KMS-11 (cell line): ENCODE results near the gene MRPL42.
A peak's percentile ranks its signal among the peaks of the same experiment; 100 is the strongest.

ENCODE experiments used
- H2AFZ ChIP-seq: fragments of 200-600 bp; sonication (generic); 2 replicates; pipeline ENCODE4 v1.6.1; 2016; ENCODE audit warnings: antibody characterized with exemption, mixed run types, low read depth
- H3K27ac ChIP-seq: fragments of 200-600 bp; sonication (generic); 2 replicates; pipeline ENCODE4 v1.6.1; 2016; ENCODE audit warnings: mild to moderate bottlenecking, mixed run types
- H3K27me3 ChIP-seq: fragments of 200-600 bp; sonication (generic); 2 replicates; pipeline ENCODE4 v1.6.1; 2017; ENCODE audit warnings: mild to moderate bottlenecking, low read depth, mixed run types, moderate library complexity; ENCODE audit not compliant: insufficient read depth
- H3K36me3 ChIP-seq: fragments of 200-600 bp; sonication (generic); 2 replicates; pipeline ENCODE4 v1.6.1; 2017; ENCODE audit warnings: mild to moderate bottlenecking, mixed run types; ENCODE audit not compliant: insufficient read depth
- H3K4me1 ChIP-seq: fragments of 200-600 bp; sonication (generic); 2 replicates; pipeline ENCODE4 v1.6.1; 2016; ENCODE audit warnings: mild to moderate bottlenecking, low read depth, mixed run types; ENCODE audit not compliant: poor library complexity, severe bottlenecking
- H3K4me2 ChIP-seq: fragments of 200-600 bp; sonication (generic); 2 replicates; pipeline ENCODE4 v1.7.0; 2016; ENCODE audit warnings: mild to moderate bottlenecking, mixed run types
- H3K4me3 ChIP-seq: fragments of 200-600 bp; sonication (generic); IDR thresholded peaks from 2 replicates; pipeline ENCODE4 v1.6.1; 2017; ENCODE audit warnings: low read depth, low read length, mixed read lengths; ENCODE audit not compliant: insufficient read depth
- H3K79me2 ChIP-seq: fragments of 200-600 bp; sonication (generic); 2 replicates; pipeline ENCODE4 v1.6.1; 2016; ENCODE audit warnings: low read depth, mixed run types; ENCODE audit not compliant: insufficient read depth
- H3K9ac ChIP-seq: fragments of 200-600 bp; sonication (generic); 2 replicates; pipeline ENCODE4 v1.6.1; 2016; ENCODE audit warnings: mild to moderate bottlenecking, mixed run types
- H4K20me1 ChIP-seq: fragments of 200-600 bp; sonication (generic); 2 replicates; pipeline ENCODE4 v1.6.1; 2016; ENCODE audit warnings: mild to moderate bottlenecking, mixed run types; ENCODE audit not compliant: insufficient read depth
- CTCF ChIP-seq: fragments of 200-600 bp; sonication (generic); conservative IDR thresholded peaks from 2 replicates; pipeline ENCODE4 v1.6.1; 2017; ENCODE audit warnings: low read depth, mild to moderate bottlenecking, antibody characterized with exemption, low read length, moderate library complexity, mixed read lengths

MRPL42 gene

GRCh38 chr12:93467351-93468007 lies at the start of gene MRPL42:
Gene MRPL42, plus strand, starts transcription at chr12:93467514. Its CDS starts 1,772 bp downstream, at chr12:93469286.
- Histone ChIP-seq H2AFZ (peak within 1 kb of the TSS; percentile 91), H3K4me2 (peak within 1 kb of the TSS; percentile 61), H3K36me3 (no peaks in the 10 kb centered on the region), H3K4me3 (peak within 1 kb of the TSS; percentile 63), H3K27ac (peak within 1 kb of the TSS; percentile 91), H3K27me3 (no peaks in the 10 kb centered on the region), H3K79me2 (peaks cover 17% of the 10 kb centered on the region), H4K20me1 (no peaks in the 10 kb centered on the region), H3K9ac (peak within 1 kb of the TSS; percentile 96), H3K4me1 (peaks cover 18% of the 10 kb centered on the region)
- TF ChIP-seq CTCF = peak; percentile 83

GRCh38 chr12:93417967-93418480 lies 49.3 kb upstream of the MRPL42 start:
- no peak for TF ChIP-seq CTCF

GRCh38 chr12:93419388-93420034 lies 47.8 kb upstream of the MRPL42 start:
- Histone ChIP-seq H3K27me3 (no peaks in the 10 kb centered on the region), H3K79me2 (peaks cover 96% of the 10 kb centered on the region), H3K4me3 (no peak overlapping the region), H4K20me1 (peaks cover 51% of the 10 kb centered on the region), H3K4me1 (peaks cover 61% of the 10 kb centered on the region), H3K4me2 (no peak overlapping the region), H3K9ac (no peak overlapping the region), H3K36me3 (no peaks in the 10 kb centered on the region), H3K27ac (no peak overlapping the region), H2AFZ (no peak overlapping the region)
- TF ChIP-seq CTCF = peak; percentile 66

More at GRCh38 chr12:93417967-93418480, 49.3 kb upstream of the MRPL42 start:
- Histone ChIP-seq H4K20me1 (peaks cover 39% of the 10 kb centered on the region), H3K27me3 (no peaks in the 10 kb centered on the region), H3K4me2 (no peak overlapping the region), H3K27ac (no peak overlapping the region), H3K36me3 (no peaks in the 10 kb centered on the region), H3K4me3 (no peak overlapping the region), H3K79me2 (peaks cover 96% of the 10 kb centered on the region), H2AFZ (no peak overlapping the region), H3K4me1 (peaks cover 62% of the 10 kb centered on the region), H3K9ac (no peak overlapping the region)

GRCh38 chr12:93422050-93422449 lies 45.3 kb upstream of the MRPL42 start:
- no peaks in the 10 kb centered on the region for H3K27me3 ChIP-seq
- no peak overlapping the region for H3K4me3 ChIP-seq
- no peak overlapping the region for H3K9ac ChIP-seq
- H3K4me2 ChIP-seq = no peak overlapping the region
- H2AFZ ChIP-seq = no peak overlapping the region
- peaks cover 96% of the 10 kb centered on the region for H3K79me2 ChIP-seq
- peaks cover 61% of the 10 kb centered on the region for H3K4me1 ChIP-seq
- H3K27ac ChIP-seq = no peak overlapping the region
- H4K20me1 ChIP-seq = peaks cover 48% of the 10 kb centered on the region
- no peaks in the 10 kb centered on the region for H3K36me3 ChIP-seq
- no peak for TF ChIP-seq CTCF
